Renal pelvis (tissue), 4 donors: ENCODE data around the gene TMCC1. TPM values are rescaled to one million over a fixed set of nuclear protein-coding genes. Genes with fewer than 3 reads are reported as not detected.
"Not testable (repeated sequence)": the region's sequence is repeated elsewhere in the genome, so short reads cannot be mapped to it uniquely, and the experiment has no call there.

Experiments
- DNase-seq: peaks from one replicate; pipeline ENCODE4 v3.0.0-alpha.2; 2013
- polyA plus RNA-seq, 3 donors: library from polyadenylated mRNA; unstranded; fragments of 120-200 nt; gene quantifications; one replicate each; pipeline ENCODE4 v1.2.1, GENCODE V29; 2013; ENCODE audit not compliant: insufficient read length in 3 of 3

Gene TMCC1
- polyA plus RNA-seq, 3 donors, result 22.2 to 28.4 (median 22.8) TPM

GRCh38 chr3:129732200-129732876, 161.2 kb downstream of the TMCC1 start:
- DNase-seq, result no peak

GRCh38 chr3:129727707-129728106, 165.8 kb downstream of the TMCC1 start:
- no peak for DNase-seq

GRCh38 chr3:129723558-129724324, 169.8 kb downstream of the TMCC1 start:
- DNase-seq, result no peak

GRCh38 chr3:129722527-129722926, 171.0 kb downstream of the TMCC1 start:
- no peak for DNase-seq

GRCh38 chr3:129718201-129718600, 175.3 kb downstream of the TMCC1 start:
- no peak for DNase-seq

GRCh38 chr3:129715854-129716253, 177.7 kb downstream of the TMCC1 start:
- DNase-seq, result no peak

- no peak for DNase-seq
These were observed 185.1 kb downstream of the TMCC1 start for GRCh38 chr3:129708328-129708861.

GRCh38 chr3:129705274-129705673, 188.2 kb downstream of the TMCC1 start:
- no peak for DNase-seq

GRCh38 chr3:129703913-129704312, 189.6 kb downstream of the TMCC1 start:
- no peak for DNase-seq

GRCh38 chr3:129702934-129703712, 190.4 kb downstream of the TMCC1 start:
- DNase-seq, result no peak

- no peak for DNase-seq
These were observed 192.3 kb downstream of the TMCC1 start for GRCh38 chr3:129701161-129701560.

- DNase-seq, result no peak
These were observed 193.9 kb downstream of the TMCC1 start for GRCh38 chr3:129699612-129700011.

- no peak for DNase-seq
These were observed 194.3 kb downstream of the TMCC1 start for GRCh38 chr3:129699199-129699598.

- DNase-seq, result no peak
These were observed 196.1 kb downstream of the TMCC1 start for GRCh38 chr3:129697229-129697969.

GRCh38 chr3:129696430-129696829, 197.1 kb downstream of the TMCC1 start:
- DNase-seq, result not testable (repeated sequence)

- no peak for DNase-seq
These were observed 198.3 kb downstream of the TMCC1 start for GRCh38 chr3:129695230-129695629.

- no peak for DNase-seq
These were observed 199.3 kb downstream of the TMCC1 start for GRCh38 chr3:129694228-129694627.

GRCh38 chr3:129692743-129693142, 200.8 kb downstream of the TMCC1 start:
- no peak for DNase-seq

- no peak for DNase-seq
These were observed 202.5 kb downstream of the TMCC1 start for GRCh38 chr3:129690963-129691362.

GRCh38 chr3:129690406-129690805, 203.1 kb downstream of the TMCC1 start:
- DNase-seq, result peak; percentile 64

- no peak for DNase-seq
These were observed 204.5 kb downstream of the TMCC1 start for GRCh38 chr3:129689036-129689435.
